GM19452 (cell line): ENCODE results near the gene TAS2R39.
A peak's percentile ranks its signal among the peaks of the same experiment; 100 is the strongest.

Source experiments
- ATAC-seq: cut with Tn5 transposase; IDR thresholded peaks from one replicate; pipeline ENCODE4 v1.9.1; 2021; ENCODE audit not compliant: unreplicated experiment

TAS2R39 gene

GRCh38 chr7:143214789-143215679 is 31.8 kb downstream of the TAS2R39 start:
- peak; percentile 86 for ATAC-seq

DNA sequence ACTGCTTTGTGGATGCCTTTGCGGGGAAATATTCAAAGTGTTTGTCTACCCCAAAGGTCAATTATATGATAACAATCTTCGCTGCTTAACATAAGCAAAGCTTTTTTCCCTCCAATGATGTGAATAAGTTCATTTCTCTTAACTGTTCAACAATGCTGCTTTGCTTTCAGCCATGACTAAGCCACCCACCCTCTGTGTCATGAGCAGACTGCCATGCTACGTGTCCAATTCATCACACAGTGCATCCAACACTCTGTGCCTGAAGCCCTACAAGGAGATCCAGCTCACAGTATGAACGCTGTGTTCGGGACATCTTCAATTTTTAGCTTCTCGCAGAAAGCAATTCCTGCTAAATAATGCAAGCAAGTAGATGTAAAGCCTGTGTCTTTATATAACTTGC is 32.9 kb downstream of the TAS2R39 start:
- ATAC-seq, result no peak

DNA sequence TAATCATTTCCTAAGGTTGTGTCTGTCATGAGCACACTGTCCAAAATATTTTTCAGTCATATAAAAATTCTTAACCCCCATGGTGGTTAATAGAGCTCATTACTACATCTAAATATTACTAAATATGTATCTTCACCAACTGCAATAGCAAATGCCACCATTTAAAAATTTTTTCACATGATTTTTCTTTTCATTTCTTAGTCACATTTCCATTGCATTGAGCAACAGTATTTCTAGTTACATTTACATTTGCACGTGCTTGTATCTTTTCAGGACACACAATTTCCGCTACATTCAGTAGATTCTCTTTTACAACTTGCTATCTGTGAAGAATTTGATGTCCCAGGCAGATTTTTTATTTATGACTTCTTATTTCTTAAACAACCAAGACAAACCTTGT is 33.5 kb downstream of the TAS2R39 start:
- ATAC-seq, result no peak

GRCh38 chr7:143217806-143218205 is 34.6 kb downstream of the TAS2R39 start:
- ATAC-seq, result no peak

GRCh38 chr7:143221286-143221685 is 38.1 kb downstream of the TAS2R39 start:
- no peak for ATAC-seq

DNA sequence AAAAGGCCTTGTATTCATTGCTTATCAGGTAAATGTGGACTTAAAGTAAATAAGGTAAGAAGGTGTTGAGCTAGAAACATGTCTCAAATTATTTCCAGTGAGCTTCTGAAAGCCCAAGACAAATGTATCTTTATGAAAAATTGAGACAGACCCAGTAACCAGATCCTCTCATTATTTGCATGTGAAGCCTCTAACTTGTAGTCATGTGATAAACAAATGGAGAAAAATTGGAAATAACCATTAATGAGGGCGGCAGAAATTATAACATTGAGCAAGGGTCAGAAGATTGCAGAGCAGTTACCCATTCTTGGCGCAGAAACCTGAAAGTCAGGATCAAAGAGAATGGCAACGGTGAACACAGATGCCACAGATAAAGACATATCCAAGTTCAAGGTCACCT is 38.5 kb downstream of the TAS2R39 start, which contains the start of gene TAS2R40:
TAS2R40 (plus strand) TSS at position 301 of the 400 bp plus-strand sequence; CDS start at position 343, 42 bp downstream.
- ATAC-seq, result no peak

DNA sequence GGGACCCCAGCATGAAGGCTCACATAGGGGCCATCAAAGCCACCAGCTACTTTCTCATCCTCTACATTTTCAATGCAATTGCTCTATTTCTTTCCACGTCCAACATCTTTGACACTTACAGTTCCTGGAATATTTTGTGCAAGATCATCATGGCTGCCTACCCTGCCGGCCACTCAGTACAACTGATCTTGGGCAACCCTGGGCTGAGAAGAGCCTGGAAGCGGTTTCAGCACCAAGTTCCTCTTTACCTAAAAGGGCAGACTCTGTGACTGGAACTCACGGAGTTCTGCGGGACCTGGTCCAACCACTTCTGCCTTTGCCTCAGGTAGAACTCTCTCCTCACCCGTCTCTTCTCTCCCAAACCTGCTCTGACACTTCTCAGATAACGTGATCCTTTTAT is 39.6 kb downstream of the TAS2R39 start:
- ATAC-seq, result no peak

DNA sequence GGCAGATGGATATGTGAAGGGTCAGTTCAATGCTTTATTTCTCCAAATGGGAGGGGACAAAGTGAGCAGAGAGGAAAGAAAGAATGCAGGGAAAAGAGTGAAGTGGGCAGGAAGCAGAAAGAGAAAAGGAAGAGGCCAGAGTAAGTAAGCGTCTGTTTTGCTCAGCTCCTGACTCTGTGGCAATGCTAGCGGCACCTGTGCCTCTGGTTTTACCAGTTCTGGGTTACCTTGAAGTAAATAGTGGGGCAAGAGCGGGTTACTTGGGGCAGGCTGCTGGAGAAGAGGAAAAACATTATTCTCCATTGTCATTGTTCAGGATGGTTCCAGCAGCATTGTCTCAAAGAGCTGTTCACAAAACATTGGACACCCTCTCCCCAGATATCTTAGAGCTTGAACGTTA is 40.6 kb downstream of the TAS2R39 start:
- ATAC-seq, result no peak

- no peak for ATAC-seq
These were observed 41.8 kb downstream of the TAS2R39 start for GRCh38 chr7:143225047-143225446.

GRCh38 chr7:143227806-143228205 is 44.6 kb downstream of the TAS2R39 start:
- no peak for ATAC-seq

DNA sequence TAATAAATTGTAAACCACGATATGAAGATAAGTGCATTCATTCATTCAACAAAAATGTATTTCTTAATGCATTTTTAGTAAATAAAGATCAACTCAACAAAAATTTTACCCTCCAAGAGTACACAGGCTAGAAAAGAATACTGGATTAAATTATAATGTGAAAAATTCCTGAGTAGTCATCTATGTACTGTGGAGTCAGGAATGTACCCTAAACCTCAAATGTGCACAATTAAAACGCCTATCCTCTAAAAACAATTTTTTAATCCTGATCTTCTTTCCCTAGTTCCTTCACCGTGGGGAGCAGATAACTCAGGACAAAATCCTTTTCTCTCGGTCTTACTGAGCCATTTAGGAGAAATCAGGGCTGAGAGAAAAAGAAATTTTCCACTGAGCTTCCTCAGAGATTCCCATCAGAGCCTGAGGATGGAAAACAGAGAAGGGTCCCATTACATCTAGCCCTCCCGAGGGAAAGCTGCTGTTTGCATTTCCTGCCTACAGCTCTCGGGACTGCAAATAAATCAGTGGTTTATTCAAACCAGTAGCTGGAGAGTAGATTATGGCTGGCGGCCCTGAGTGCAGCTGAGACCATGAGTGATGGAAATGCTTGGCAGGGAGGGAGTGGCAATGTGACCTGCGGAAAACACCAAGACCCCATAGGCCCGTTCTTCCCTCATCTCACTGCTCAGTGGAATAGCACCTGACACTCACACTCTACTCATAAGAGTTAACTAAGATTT is 46.0 kb downstream of the TAS2R39 start:
- ATAC-seq, result no peak

DNA sequence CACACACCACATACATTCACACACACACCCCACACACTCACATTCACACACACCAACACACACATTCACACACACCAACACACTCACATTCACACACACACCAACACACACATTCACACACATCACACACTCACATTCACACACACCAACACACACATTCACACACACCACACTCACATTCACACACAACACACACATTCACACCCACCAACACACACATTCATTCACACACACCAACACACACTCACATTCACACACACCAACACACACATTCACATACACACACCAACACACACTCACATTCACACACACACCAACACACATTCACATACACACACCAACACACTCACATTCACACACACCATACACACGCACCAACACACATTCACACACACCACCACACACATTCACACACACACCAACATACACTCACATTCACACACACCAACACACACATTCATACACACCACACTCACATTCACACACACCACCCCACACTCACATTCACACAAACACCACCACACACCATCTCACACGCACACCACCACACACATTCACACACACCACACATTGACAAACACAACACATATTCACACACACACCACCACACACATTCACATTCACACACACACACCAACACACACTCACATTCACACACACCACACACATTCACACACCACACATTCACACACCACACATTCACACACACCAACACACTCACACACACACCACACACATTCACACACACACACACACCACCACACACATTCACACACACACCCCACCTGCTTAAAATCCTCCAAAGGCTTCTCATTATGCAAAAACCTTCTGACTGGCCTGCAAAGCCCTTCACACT is 47.6 kb downstream of the TAS2R39 start:
- no peak for ATAC-seq
